Testis (tissue), 2 donors: ENCODE data around the gene PI16.

Source experiments
- CTCF ChIP-seq, 3 experiments: fragments of 450-650 bp in 2 of 3; fragments of 200-600 bp in 1 of 3; sonication (generic) in 1 of 3; IDR thresholded peaks; one replicate each; pipeline ENCODE4 v1.5.1; 2016 to 2019; ENCODE audit warnings: antibody characterized with exemption in 3 of 3, mild to moderate bottlenecking in 2 of 3, moderate library complexity in 1 of 3
- POLR2A ChIP-seq: fragments of 450-650 bp; IDR thresholded peaks from one replicate; pipeline ENCODE4 v1.6.1; 2017; ENCODE audit warnings: antibody characterized with exemption, mild to moderate bottlenecking, moderate library complexity

GRCh38 chr6:36968266-36968977 lies 13.9 kb downstream of the PI16 start:
- no peak for TF ChIP-seq CTCF (IDR thresholded peaks at IDR 0.05)
- TF ChIP-seq POLR2A = no peak
